HepG2 (cell line): ENCODE measurements around the gene POLR3E. TPM values are rescaled to one million over a fixed set of nuclear protein-coding genes. Genes with fewer than 3 reads are reported as not detected.
A peak's percentile ranks its signal among the peaks of the same experiment; 100 is the strongest.

Experiments
- GLI4 ChIP-seq: sonication (generic); formaldehyde crosslinking; IDR thresholded peaks from 2 replicates; pipeline ENCODE4 v1.5.1; 2020; ENCODE audit warnings: missing genetic modification reagents, mild to moderate bottlenecking, moderate library complexity, borderline replicate concordance
- MBD4 ChIP-seq: IDR thresholded peaks from 2 replicates; pipeline ENCODE4 v1.6.1; 2012; ENCODE audit warnings: low read length, inconsistent platforms, borderline replicate concordance
- NFIC ChIP-seq: IDR thresholded peaks from 2 replicates; pipeline ENCODE4 v1.6.1; 2012; ENCODE audit warnings: mild to moderate bottlenecking, low read length, inconsistent platforms
- NONO ChIP-seq, 2 experiments: fragments of 450-650 bp in 1 of 2; sonication (generic) in 1 of 2; formaldehyde crosslinking in 1 of 2; IDR thresholded peaks in 1 of 2; conservative IDR thresholded peaks in 1 of 2; 2 replicates each; pipeline versions ENCODE4 v1.6.1 to v1.8.0; 2017 to 2022; ENCODE audit warnings: mild to moderate bottlenecking in 1 of 2, missing genetic modification reagents in 1 of 2, moderate library complexity in 1 of 2
- NPAS2 ChIP-seq: sonication (generic); formaldehyde crosslinking; IDR thresholded peaks from 2 replicates; pipeline ENCODE4 v1.8.0; 2022; ENCODE audit warnings: mild to moderate bottlenecking, missing genetic modification reagents, borderline replicate concordance
- SMAD9 ChIP-seq: sonication (generic); formaldehyde crosslinking; IDR thresholded peaks from 2 replicates; pipeline ENCODE4 v1.5.1; 2020; ENCODE audit warnings: mild to moderate bottlenecking, missing genetic modification reagents
- SP5 ChIP-seq: IDR thresholded peaks from 2 replicates; pipeline ENCODE4 v1.6.1; 2016; ENCODE audit warnings: low read depth, borderline replicate concordance
- SRSF1 ChIP-seq: fragments of 200-400 bp; formaldehyde crosslinking; optimal IDR thresholded peaks from 2 replicates; pipeline ENCODE3; 2017; ENCODE audit warnings: mild to moderate bottlenecking, low read depth, low read length, moderate library complexity
- TAF1 ChIP-seq: sonication (generic); formaldehyde crosslinking; IDR thresholded peaks from 2 replicates; pipeline ENCODE4 v1.4.0; 2020; ENCODE audit warnings: missing genetic modification reagents
- TAF15 ChIP-seq: fragments of 200-400 bp; formaldehyde crosslinking; IDR thresholded peaks from one replicate; pipeline ENCODE4 v1.6.1; 2018; ENCODE audit warnings: mild to moderate bottlenecking, low read depth, low read length; ENCODE audit not compliant: poor library complexity, severe bottlenecking
- YEATS4 ChIP-seq: sonication (generic); formaldehyde crosslinking; IDR thresholded peaks from 2 replicates; pipeline ENCODE4 v1.4.0; 2020; ENCODE audit warnings: missing genetic modification reagents, borderline replicate concordance
- ZBTB42 ChIP-seq: sonication (generic); formaldehyde crosslinking; IDR thresholded peaks from 2 replicates; pipeline ENCODE4 v1.5.0; 2020; ENCODE audit warnings: mild to moderate bottlenecking, missing genetic modification reagents
- ZFP36L2 ChIP-seq: sonication (generic); formaldehyde crosslinking; IDR thresholded peaks from 2 replicates; pipeline ENCODE4 v1.4.0; 2020; ENCODE audit warnings: missing genetic modification reagents
- ZFP37 ChIP-seq: sonication (generic); formaldehyde crosslinking; IDR thresholded peaks from 2 replicates; pipeline ENCODE4 v1.4.0; 2020; ENCODE audit warnings: missing genetic modification reagents, borderline replicate concordance
- ZNF205 ChIP-seq: IDR thresholded peaks from 2 replicates; pipeline ENCODE4 v1.6.1; 2018; ENCODE audit warnings: missing biosample characterization, missing genetic modification reagents
- ZNF274 ChIP-seq: sonication (generic); formaldehyde crosslinking; IDR thresholded peaks from 2 replicates; pipeline ENCODE4 v1.5.1; 2020; ENCODE audit warnings: mild to moderate bottlenecking, missing genetic modification reagents
- ZNF30 ChIP-seq: sonication (generic); formaldehyde crosslinking; IDR thresholded peaks from 2 replicates; pipeline ENCODE4 v1.5.0; 2020; ENCODE audit warnings: mild to moderate bottlenecking, missing genetic modification reagents
- ZNF331 ChIP-seq: sonication (generic); formaldehyde crosslinking; IDR thresholded peaks from 2 replicates; pipeline ENCODE4 v1.4.0; 2020; ENCODE audit warnings: missing genetic modification reagents
- ZNF570 ChIP-seq: sonication (generic); formaldehyde crosslinking; IDR thresholded peaks from 2 replicates; pipeline ENCODE4 v1.4.0; 2020; ENCODE audit warnings: mild to moderate bottlenecking, missing genetic modification reagents, borderline replicate concordance
- ZNF891 ChIP-seq: sonication (generic); formaldehyde crosslinking; IDR thresholded peaks from 2 replicates; pipeline ENCODE4 v1.5.0; 2020; ENCODE audit warnings: mild to moderate bottlenecking, missing genetic modification reagents
- polyA plus RNA-seq, 8 experiments: library from polyadenylated mRNA; depleted of rRNA in 3 of 8; stranded (reverse) in 7 of 8; unstranded in 1 of 8; fragments of >200 nt; fragmentation: Illumina TruSeq in 4 of 8; extraction: Trizol in 4 of 8; gene quantifications; 2 replicates each; pipeline versions ENCODE4 v1.2.1 to v1.2.3, GENCODE V29; 2011 to 2016; ENCODE audit warnings: low read depth in 4 of 8, missing spikeins in 1 of 8, mixed read lengths in 1 of 8; ENCODE audit not compliant: insufficient read depth in 1 of 8
- total RNA-seq, 5 experiments: library from RNA; depleted of rRNA; stranded (reverse); fragments of >200 nt; fragmentation: Illumina TruSeq; extraction: Trizol; gene quantifications; 2 replicates each; pipeline ENCODE4 v1.2.3, GENCODE V29; 2016; ENCODE audit warnings: low read depth in 1 of 5
- TF ChIP-seq, protein P1 (sequence below): sonication (generic); formaldehyde crosslinking; IDR thresholded peaks from 2 replicates; pipeline ENCODE4 v1.5.0; 2020; ENCODE audit warnings: mild to moderate bottlenecking, missing genetic modification reagents
- TF ChIP-seq, protein P2 (sequence below): sonication (generic); formaldehyde crosslinking; IDR thresholded peaks from 2 replicates; pipeline ENCODE4 v1.4.0; 2020; ENCODE audit warnings: mild to moderate bottlenecking, missing genetic modification reagents
- TF ChIP-seq, protein P3 (sequence below): sonication (generic); formaldehyde crosslinking; IDR thresholded peaks from 2 replicates; pipeline ENCODE4 v1.5.0; 2020; ENCODE audit warnings: missing genetic modification reagents, mild to moderate bottlenecking, borderline replicate concordance
- TF ChIP-seq, protein P4 (sequence below): sonication (generic); formaldehyde crosslinking; IDR thresholded peaks from 2 replicates; pipeline ENCODE4 v1.8.0; 2022; ENCODE audit warnings: mild to moderate bottlenecking, missing genetic modification reagents

POLR3E gene
- total and polyA plus RNA-seq, 2 of the 13 experiments (the other 11 are each of a cell fraction or from before 2014, with no cell fraction given) = 135 to 262 TPM

DNA sequence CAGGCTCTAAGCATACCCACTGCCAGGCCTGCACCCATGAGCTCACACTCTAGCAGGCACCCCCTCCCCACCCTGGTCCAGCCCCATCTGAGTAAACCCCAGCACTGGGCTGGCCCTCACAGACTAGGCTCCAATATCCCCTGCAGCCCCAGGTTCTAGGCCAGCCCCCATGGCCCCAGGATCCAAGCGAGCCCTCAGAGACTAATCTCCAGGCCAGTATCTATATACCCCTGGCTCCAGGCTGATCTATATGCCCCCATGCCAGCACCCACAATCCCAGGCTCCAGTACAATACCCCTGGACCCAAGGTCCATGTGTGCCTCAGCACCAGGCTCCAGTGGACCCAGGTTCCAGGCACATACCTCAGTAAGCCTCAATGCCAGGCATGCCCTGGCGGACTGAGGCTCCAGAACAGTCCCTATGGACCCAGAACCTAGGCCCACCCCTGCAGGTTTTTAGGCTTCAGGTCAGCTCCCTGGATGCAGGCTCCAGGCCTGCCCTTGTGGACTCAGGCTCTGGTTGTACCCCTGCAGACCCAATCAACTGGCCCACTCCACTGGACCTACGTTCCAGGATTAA lies 38.5 kb downstream of the POLR3E start (continued):
- TF ChIP-seq, protein P1, sequence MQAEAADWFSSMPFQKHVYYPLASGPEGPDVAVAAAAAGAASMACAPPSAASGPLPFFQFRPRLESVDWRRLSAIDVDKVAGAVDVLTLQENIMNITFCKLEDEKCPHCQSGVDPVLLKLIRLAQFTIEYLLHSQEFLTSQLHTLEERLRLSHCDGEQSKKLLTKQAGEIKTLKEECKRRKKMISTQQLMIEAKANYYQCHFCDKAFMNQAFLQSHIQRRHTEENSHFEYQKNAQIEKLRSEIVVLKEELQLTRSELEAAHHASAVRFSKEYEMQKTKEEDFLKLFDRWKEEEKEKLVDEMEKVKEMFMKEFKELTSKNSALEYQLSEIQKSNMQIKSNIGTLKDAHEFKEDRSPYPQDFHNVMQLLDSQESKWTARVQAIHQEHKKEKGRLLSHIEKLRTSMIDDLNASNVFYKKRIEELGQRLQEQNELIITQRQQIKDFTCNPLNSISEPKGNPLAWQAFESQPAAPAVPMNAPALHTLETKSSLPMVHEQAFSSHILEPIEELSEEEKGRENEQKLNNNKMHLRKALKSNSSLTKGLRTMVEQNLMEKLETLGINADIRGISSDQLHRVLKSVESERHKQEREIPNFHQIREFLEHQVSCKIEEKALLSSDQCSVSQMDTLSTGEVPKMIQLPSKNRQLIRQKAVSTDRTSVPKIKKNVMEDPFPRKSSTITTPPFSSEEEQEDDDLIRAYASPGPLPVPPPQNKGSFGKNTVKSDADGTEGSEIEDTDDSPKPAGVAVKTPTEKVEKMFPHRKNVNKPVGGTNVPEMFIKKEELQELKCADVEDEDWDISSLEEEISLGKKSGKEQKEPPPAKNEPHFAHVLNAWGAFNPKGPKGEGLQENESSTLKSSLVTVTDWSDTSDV (CRISPR knock-in tag) = 0 out of 2 replicates have a peak, but pooled peaks have one; percentile 51
- TF ChIP-seq ZFP36L2 (CRISPR knock-in tag) (no peak), SP5 (CRISPR knock-in tag) (no peak), SMAD9 (CRISPR knock-in tag) (no peak), ZBTB42 (no peak), NPAS2 (CRISPR knock-in tag) (no peak), ZNF30 (CRISPR knock-in tag) (no peak), NONO (IDR thresholded peaks at IDR 0.05) (no peak), NONO (CRISPR knock-in tag; conservative IDR thresholded peaks at IDR 0.05) (no peak), ZFP37 (no peak), ZNF891 (CRISPR knock-in tag) (peak; percentile 89), ZNF570 (CRISPR knock-in tag) (no peak), SRSF1 (peak; percentile 62), TAF15 (no peak), ZNF205 (no peak), MBD4 (no peak), GLI4 (peak; percentile 72; the same call in 1 of the 2 replicates), YEATS4 (CRISPR knock-in tag) (no peak), ZNF274 (CRISPR knock-in tag) (peak; percentile 65; the same call in 1 of the 2 replicates), NFIC (no peak), TAF1 (CRISPR knock-in tag) (no peak; the same call in 1 of the 2 replicates), ZNF331 (CRISPR knock-in tag) (no peak)
- TF ChIP-seq, protein P2, sequence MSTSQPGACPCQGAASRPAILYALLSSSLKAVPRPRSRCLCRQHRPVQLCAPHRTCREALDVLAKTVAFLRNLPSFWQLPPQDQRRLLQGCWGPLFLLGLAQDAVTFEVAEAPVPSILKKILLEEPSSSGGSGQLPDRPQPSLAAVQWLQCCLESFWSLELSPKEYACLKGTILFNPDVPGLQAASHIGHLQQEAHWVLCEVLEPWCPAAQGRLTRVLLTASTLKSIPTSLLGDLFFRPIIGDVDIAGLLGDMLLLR = peak; percentile 30; the same call in 1 of the 2 replicates
- TF ChIP-seq, protein P3, sequence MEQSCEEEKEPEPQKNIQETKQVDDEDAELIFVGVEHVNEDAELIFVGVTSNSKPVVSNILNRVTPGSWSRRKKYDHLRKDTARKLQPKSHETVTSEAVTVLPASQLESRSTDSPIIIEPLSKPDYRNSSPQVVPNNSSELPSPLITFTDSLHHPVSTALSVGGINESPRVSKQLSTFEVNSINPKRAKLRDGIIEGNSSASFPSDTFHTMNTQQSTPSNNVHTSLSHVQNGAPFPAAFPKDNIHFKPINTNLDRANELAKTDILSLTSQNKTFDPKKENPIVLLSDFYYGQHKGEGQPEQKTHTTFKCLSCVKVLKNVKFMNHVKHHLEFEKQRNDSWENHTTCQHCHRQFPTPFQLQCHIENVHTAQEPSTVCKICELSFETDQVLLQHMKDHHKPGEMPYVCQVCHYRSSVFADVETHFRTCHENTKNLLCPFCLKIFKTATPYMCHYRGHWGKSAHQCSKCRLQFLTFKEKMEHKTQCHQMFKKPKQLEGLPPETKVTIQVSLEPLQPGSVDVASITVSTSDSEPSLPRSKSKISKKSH (CRISPR knock-in tag) = peak; percentile 83; the same call in 1 of the 2 replicates
- TF ChIP-seq, protein P4, sequence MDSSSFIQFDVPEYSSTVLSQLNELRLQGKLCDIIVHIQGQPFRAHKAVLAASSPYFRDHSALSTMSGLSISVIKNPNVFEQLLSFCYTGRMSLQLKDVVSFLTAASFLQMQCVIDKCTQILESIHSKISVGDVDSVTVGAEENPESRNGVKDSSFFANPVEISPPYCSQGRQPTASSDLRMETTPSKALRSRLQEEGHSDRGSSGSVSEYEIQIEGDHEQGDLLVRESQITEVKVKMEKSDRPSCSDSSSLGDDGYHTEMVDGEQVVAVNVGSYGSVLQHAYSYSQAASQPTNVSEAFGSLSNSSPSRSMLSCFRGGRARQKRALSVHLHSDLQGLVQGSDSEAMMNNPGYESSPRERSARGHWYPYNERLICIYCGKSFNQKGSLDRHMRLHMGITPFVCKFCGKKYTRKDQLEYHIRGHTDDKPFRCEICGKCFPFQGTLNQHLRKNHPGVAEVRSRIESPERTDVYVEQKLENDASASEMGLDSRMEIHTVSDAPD (CRISPR knock-in tag) = no peak
